Measurements from ENCODE around the gene SLC26A6. TPM values are rescaled to one million over a fixed set of nuclear protein-coding genes. Genes with fewer than 3 reads are reported as not detected.

SLC26A6 gene, protein sequence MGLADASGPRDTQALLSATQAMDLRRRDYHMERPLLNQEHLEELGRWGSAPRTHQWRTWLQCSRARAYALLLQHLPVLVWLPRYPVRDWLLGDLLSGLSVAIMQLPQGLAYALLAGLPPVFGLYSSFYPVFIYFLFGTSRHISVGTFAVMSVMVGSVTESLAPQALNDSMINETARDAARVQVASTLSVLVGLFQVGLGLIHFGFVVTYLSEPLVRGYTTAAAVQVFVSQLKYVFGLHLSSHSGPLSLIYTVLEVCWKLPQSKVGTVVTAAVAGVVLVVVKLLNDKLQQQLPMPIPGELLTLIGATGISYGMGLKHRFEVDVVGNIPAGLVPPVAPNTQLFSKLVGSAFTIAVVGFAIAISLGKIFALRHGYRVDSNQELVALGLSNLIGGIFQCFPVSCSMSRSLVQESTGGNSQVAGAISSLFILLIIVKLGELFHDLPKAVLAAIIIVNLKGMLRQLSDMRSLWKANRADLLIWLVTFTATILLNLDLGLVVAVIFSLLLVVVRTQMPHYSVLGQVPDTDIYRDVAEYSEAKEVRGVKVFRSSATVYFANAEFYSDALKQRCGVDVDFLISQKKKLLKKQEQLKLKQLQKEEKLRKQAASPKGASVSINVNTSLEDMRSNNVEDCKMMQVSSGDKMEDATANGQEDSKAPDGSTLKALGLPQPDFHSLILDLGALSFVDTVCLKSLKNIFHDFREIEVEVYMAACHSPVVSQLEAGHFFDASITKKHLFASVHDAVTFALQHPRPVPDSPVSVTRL
- polyA plus RNA-seq (2012; rRNA removed) = 31.9 and 39.6 TPM in 2 replicates
- polyA plus RNA-seq (2012; cell fraction: cytosol; rRNA removed) = 4.0 and 6.8 TPM in 2 replicates
- 246 and 273 TPM in 2 replicates for polyA plus RNA-seq (2012; cell fraction: nucleus; rRNA removed)

DNA sequence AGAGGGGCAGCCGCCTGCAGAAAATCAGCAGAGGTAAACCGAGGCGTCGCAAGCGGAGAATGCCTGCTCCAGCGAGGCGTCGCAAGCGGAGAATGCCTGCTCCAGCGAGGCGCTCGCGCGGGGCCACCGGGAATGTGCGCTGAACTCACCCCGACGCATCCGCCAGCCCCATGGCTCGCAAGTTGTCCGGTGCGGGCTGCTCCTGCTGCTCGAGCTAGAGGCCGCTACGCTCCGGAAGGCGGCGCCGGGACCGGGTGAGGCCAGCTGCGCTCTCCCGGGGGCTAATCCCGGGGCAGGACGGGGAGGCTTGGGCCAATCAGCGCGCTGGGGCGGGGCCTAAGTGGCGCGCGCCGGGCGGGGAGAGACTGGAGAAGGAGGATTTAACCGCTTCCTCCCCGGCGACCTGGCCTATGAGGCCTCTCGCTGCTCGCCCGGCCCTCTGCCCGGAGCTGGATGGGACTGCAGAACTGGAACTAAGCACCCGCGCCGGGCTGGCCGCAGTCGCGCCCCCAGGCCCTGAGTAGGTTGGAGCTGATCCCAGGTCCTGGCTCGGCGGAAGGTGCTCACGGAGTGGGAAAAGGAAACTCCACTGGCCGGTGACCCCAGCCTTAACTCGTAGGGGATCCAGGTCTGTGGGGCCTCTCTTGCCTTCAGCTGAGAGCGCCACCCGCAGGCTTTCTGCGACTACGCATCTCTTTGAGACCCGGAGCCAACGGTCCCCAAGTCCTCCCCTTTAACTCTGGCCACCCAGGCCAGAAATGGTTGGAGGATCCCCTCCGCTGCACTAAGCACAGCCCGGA is at the start of gene SLC26A6:
Gene SLC26A6 (minus strand): TSS at position 240 of the 800 bp plus-strand sequence. CDS start 68 bp downstream, at position 172.
- peak within 1 kb of the TSS; percentile 96 to 99 for H3K4me3 ChIP-seq (ENCODE audit: low read depth in 2 of 2, low read length in 1 of 2)
- no peaks in the 10 kb centered on the region for H3K27me3 ChIP-seq (ENCODE audit: insufficient read depth)
- H3K9ac ChIP-seq = peak within 1 kb of the TSS; percentile 89
- H3K4me1 ChIP-seq (ENCODE audit: control insufficient read depth in 1 of 2, insufficient read depth in 2 of 2, low read depth in 1 of 2, low read length in 1 of 2) = peaks cover 16 to 23% of the 10 kb centered on the region in 2 experiments
- peak; percentile 100 for DNase-seq
- WGBS (ENCODE audit: low lambda C conversion rate) = 0% methylated on average over 2 of the region's 68 CpGs
- H3K4me2 ChIP-seq = peak within 1 kb of the TSS; percentile 100
- ChIA-PET POLR2A (interaction anchor here (0.8 to 2.0 kb wide), 7 partner anchors 10 to 459 kb away, joined by 3 to 15 read pairs (median 4); partner anchors contain the start of genes CELSR3 and UQCRC1), CTCF (interaction anchor here (0.6 to 6.9 kb wide), 29 partner anchors 9 to 441 kb away, joined by 3 to 40 read pairs (median 5); partner anchors contain the start of genes ATRIP, CELSR3, NCKIPSD and PFKFB4)
- H3K9me3 ChIP-seq = no peaks in the 10 kb centered on the region
- H4K20me1 ChIP-seq (ENCODE audit: insufficient read depth) = peaks cover 14% of the 10 kb centered on the region; the same call in 1 of the 2 replicates
- no peaks in the 10 kb centered on the region for H3K9me2 ChIP-seq
- H3F3A ChIP-seq (replicated peaks; ENCODE audit: insufficient read depth) = no peaks in the 10 kb centered on the region
- peaks cover 2 to 45% of the 10 kb centered on the region in 2 experiments for H3K36me3 ChIP-seq (replicated peaks in 1 of 2; ENCODE audit: control insufficient read depth in 1 of 2, insufficient read depth in 2 of 2, low read length in 1 of 2)
- peak within 1 kb of the TSS; percentile 63 for H2AFZ ChIP-seq (ENCODE audit: low read depth)
- H3K79me2 ChIP-seq (ENCODE audit: insufficient read depth) = peaks cover 27% of the 10 kb centered on the region
- H3K27ac ChIP-seq (ENCODE audit: low read depth in 2 of 2, low read length in 1 of 2) = peak within 1 kb of the TSS; percentile 72 to 85
- TF ChIP-seq, protein P1, sequence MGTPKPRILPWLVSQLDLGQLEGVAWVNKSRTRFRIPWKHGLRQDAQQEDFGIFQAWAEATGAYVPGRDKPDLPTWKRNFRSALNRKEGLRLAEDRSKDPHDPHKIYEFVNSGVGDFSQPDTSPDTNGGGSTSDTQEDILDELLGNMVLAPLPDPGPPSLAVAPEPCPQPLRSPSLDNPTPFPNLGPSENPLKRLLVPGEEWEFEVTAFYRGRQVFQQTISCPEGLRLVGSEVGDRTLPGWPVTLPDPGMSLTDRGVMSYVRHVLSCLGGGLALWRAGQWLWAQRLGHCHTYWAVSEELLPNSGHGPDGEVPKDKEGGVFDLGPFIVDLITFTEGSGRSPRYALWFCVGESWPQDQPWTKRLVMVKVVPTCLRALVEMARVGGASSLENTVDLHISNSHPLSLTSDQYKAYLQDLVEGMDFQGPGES (IDR thresholded peaks at IDR 0.05; ENCODE audit: low read depth, low read length) = no peak
- TF ChIP-seq GATA2 (CRISPR knock-in tag; IDR thresholded peaks at IDR 0.05) (no peak), TCF12 (IDR thresholded peaks at IDR 0.05) (no peak), TAF1 (IDR thresholded peaks at IDR 0.05; ENCODE audit: borderline replicate concordance, low read depth, low read length) (peak; percentile 85), RCOR1 (IDR thresholded peaks at IDR 0.05; ENCODE audit: low read length) (no peak), EZH2phosphoT487 (IDR thresholded peaks at IDR 0.05; ENCODE audit: borderline replicate concordance, low read depth) (no peak), FOSL2 (IDR thresholded peaks at IDR 0.05; ENCODE audit: borderline replicate concordance, low read depth) (no peak), YY1 (IDR thresholded peaks at IDR 0.05; ENCODE audit: low read depth) (no peak), RFX5 (IDR thresholded peaks at IDR 0.05; ENCODE audit: low read length) (no peak), JUND (IDR thresholded peaks at IDR 0.05) (no peak), SMC3 (IDR thresholded peaks at IDR 0.05; ENCODE audit: low read depth, low read length) (no peak), POLR2AphosphoS5 (IDR thresholded peaks at IDR 0.05; ENCODE audit: low read depth, low read length) (peak; percentile 83), EP300 (IDR thresholded peaks at IDR 0.05; ENCODE audit: borderline replicate concordance in 1 of 2, low read depth in 1 of 2, low read length in 1 of 2) (no peak; a peak in 1 of 4 replicates), MXI1 (IDR thresholded peaks at IDR 0.05; ENCODE audit: low read depth, low read length) (no peak; the same call in 1 of the 2 replicates), RAD21 (IDR thresholded peaks at IDR 0.05; ENCODE audit: low read length) (peak; percentile 46), NRF1 (IDR thresholded peaks at IDR 0.05; ENCODE audit: low read depth, low read length) (peak; percentile 23; the same call in 1 of the 2 replicates), CHD2 (IDR thresholded peaks at IDR 0.05; ENCODE audit: low read length, partially characterized antibody) (no peak), FOXJ3 (CRISPR knock-in tag; IDR thresholded peaks at IDR 0.05) (no peak)
- TF ChIP-seq, protein P2, sequence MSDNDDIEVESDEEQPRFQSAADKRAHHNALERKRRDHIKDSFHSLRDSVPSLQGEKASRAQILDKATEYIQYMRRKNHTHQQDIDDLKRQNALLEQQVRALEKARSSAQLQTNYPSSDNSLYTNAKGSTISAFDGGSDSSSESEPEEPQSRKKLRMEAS (IDR thresholded peaks at IDR 0.05; ENCODE audit: low read depth) = peak; percentile 56
- TF ChIP-seq, protein P3, sequence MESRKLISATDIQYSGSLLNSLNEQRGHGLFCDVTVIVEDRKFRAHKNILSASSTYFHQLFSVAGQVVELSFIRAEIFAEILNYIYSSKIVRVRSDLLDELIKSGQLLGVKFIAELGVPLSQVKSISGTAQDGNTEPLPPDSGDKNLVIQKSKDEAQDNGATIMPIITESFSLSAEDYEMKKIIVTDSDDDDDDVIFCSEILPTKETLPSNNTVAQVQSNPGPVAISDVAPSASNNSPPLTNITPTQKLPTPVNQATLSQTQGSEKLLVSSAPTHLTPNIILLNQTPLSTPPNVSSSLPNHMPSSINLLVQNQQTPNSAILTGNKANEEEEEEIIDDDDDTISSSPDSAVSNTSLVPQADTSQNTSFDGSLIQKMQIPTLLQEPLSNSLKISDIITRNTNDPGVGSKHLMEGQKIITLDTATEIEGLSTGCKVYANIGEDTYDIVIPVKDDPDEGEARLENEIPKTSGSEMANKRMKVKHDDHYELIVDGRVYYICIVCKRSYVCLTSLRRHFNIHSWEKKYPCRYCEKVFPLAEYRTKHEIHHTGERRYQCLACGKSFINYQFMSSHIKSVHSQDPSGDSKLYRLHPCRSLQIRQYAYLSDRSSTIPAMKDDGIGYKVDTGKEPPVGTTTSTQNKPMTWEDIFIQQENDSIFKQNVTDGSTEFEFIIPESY (IDR thresholded peaks at IDR 0.05; ENCODE audit: borderline replicate concordance, low read depth) = no peak
- TF ChIP-seq, protein P4, sequence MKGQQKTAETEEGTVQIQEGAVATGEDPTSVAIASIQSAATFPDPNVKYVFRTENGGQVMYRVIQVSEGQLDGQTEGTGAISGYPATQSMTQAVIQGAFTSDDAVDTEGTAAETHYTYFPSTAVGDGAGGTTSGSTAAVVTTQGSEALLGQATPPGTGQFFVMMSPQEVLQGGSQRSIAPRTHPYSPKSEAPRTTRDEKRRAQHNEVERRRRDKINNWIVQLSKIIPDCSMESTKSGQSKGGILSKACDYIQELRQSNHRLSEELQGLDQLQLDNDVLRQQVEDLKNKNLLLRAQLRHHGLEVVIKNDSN (IDR thresholded peaks at IDR 0.05; ENCODE audit: borderline replicate concordance, low read depth) = no peak
- TF ChIP-seq, protein P5, sequence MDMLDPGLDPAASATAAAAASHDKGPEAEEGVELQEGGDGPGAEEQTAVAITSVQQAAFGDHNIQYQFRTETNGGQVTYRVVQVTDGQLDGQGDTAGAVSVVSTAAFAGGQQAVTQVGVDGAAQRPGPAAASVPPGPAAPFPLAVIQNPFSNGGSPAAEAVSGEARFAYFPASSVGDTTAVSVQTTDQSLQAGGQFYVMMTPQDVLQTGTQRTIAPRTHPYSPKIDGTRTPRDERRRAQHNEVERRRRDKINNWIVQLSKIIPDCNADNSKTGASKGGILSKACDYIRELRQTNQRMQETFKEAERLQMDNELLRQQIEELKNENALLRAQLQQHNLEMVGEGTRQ (IDR thresholded peaks at IDR 0.05; ENCODE audit: borderline replicate concordance, low read depth, low read length) = no peak
- TF ChIP-seq, protein P6, sequence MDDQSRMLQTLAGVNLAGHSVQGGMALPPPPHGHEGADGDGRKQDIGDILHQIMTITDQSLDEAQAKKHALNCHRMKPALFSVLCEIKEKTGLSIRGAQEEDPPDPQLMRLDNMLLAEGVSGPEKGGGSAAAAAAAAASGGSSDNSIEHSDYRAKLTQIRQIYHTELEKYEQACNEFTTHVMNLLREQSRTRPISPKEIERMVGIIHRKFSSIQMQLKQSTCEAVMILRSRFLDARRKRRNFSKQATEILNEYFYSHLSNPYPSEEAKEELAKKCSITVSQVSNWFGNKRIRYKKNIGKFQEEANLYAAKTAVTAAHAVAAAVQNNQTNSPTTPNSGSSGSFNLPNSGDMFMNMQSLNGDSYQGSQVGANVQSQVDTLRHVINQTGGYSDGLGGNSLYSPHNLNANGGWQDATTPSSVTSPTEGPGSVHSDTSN (IDR thresholded peaks at IDR 0.05) = peak; percentile 53; the same call in 1 of the 2 replicates

Data from SK-N-SH (cell line).